ENCODE results near the gene TRIM17. TPM values are rescaled to one million over a fixed set of nuclear protein-coding genes. Genes with fewer than 3 reads are reported as not detected.

Gene TRIM17
- polyA plus RNA-seq, 1 donor from 2014 or later = 0.14 TPM

- H3K9me3 ChIP-seq (ENCODE audit: low read length) = no peaks in the 10 kb centered on the region
- no peak overlapping the region for H3K27ac ChIP-seq (ENCODE audit: low read length)
- H3F3A ChIP-seq (ENCODE audit: insufficient read depth, low read length, poor library complexity, severe bottlenecking) = no peaks in the 10 kb centered on the region
- no peak overlapping the region for H2AFZ ChIP-seq (ENCODE audit: low read depth, low read length)
- no peak for TF ChIP-seq MXI1 (conservative IDR thresholded peaks at IDR 0.05; ENCODE audit: poor library complexity, severe bottlenecking)
- TF ChIP-seq, protein P1, sequence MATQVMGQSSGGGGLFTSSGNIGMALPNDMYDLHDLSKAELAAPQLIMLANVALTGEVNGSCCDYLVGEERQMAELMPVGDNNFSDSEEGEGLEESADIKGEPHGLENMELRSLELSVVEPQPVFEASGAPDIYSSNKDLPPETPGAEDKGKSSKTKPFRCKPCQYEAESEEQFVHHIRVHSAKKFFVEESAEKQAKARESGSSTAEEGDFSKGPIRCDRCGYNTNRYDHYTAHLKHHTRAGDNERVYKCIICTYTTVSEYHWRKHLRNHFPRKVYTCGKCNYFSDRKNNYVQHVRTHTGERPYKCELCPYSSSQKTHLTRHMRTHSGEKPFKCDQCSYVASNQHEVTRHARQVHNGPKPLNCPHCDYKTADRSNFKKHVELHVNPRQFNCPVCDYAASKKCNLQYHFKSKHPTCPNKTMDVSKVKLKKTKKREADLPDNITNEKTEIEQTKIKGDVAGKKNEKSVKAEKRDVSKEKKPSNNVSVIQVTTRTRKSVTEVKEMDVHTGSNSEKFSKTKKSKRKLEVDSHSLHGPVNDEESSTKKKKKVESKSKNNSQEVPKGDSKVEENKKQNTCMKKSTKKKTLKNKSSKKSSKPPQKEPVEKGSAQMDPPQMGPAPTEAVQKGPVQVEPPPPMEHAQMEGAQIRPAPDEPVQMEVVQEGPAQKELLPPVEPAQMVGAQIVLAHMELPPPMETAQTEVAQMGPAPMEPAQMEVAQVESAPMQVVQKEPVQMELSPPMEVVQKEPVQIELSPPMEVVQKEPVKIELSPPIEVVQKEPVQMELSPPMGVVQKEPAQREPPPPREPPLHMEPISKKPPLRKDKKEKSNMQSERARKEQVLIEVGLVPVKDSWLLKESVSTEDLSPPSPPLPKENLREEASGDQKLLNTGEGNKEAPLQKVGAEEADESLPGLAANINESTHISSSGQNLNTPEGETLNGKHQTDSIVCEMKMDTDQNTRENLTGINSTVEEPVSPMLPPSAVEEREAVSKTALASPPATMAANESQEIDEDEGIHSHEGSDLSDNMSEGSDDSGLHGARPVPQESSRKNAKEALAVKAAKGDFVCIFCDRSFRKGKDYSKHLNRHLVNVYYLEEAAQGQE (IDR thresholded peaks at IDR 0.05; ENCODE audit: borderline replicate concordance) = no peak
- TF ChIP-seq EZH2 (IDR thresholded peaks at IDR 0.05; ENCODE audit: borderline replicate concordance, insufficient read depth, low read length, poor library complexity, severe bottlenecking) = no peak
- no peak for TF ChIP-seq CTCF (IDR thresholded peaks at IDR 0.05; ENCODE audit: poor library complexity, severe bottlenecking)
- no peak for TF ChIP-seq RAD21 (conservative IDR thresholded peaks at IDR 0.05)
- no peak for TF ChIP-seq SMC3 (conservative IDR thresholded peaks at IDR 0.05; ENCODE audit: poor library complexity)
- no peak for TF ChIP-seq TAF1 (IDR thresholded peaks at IDR 0.05; ENCODE audit: low read depth)
- TF ChIP-seq POLR2AphosphoS5 (IDR thresholded peaks at IDR 0.05) = no peak
- no peak for TF ChIP-seq EP300 (conservative IDR thresholded peaks at IDR 0.05; ENCODE audit: poor library complexity, severe bottlenecking)
- no peaks in the 10 kb centered on the region for H3K9me2 ChIP-seq (ENCODE audit: insufficient read depth, low read length)
- peaks cover 10% of the 10 kb centered on the region for H3K79me2 ChIP-seq (replicated peaks; ENCODE audit: insufficient read depth, low read length)
- no peaks in the 10 kb centered on the region for H3K27me3 ChIP-seq (ENCODE audit: insufficient read depth, low read depth, low read length)
- no peak overlapping the region for H3K9ac ChIP-seq (ENCODE audit: low read length)
- H3K36me3 ChIP-seq (ENCODE audit: insufficient read depth, low read length) = no peaks in the 10 kb centered on the region
- H3K4me2 ChIP-seq (ENCODE audit: low read length) = no peak overlapping the region
- H4K20me1 ChIP-seq (ENCODE audit: insufficient read depth) = no peaks in the 10 kb centered on the region
- no peak overlapping the region for H3K4me3 ChIP-seq (ENCODE audit: low read length)
Measured at GRCh38 chr1:228450200-228450599, 33.5 kb upstream of the TRIM17 start.

DNA sequence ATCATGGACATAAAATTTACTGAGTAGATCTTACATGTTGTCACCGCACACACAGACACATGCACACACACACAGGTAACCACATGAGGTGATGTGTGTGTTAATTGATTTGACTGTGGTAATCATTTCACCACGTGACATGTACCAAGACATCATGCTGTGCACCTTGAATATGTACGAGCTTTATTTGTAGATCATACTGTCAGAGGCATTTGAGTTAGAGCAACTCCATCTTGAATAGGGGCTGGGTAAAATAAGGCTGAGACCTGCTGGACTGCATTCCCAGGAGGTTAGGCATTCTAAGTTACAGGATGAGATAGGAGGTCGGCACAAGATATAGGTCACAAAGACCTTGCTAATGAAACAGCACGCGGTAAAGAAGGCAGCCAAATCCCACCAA, 31.7 kb upstream of the TRIM17 start:
- Histone ChIP-seq H4K20me1 (ENCODE audit: insufficient read depth) (no peaks in the 10 kb centered on the region), H3K27ac (ENCODE audit: low read length) (no peak overlapping the region), H3K4me3 (ENCODE audit: low read length) (no peak overlapping the region), H3K79me2 (replicated peaks; ENCODE audit: insufficient read depth, low read length) (no peaks in the 10 kb centered on the region), H2AFZ (ENCODE audit: low read depth, low read length) (no peak overlapping the region), H3K9me3 (ENCODE audit: low read length) (no peaks in the 10 kb centered on the region), H3K27me3 (ENCODE audit: insufficient read depth, low read depth, low read length) (no peaks in the 10 kb centered on the region), H3K4me2 (ENCODE audit: low read length) (no peak overlapping the region), H3K9me2 (ENCODE audit: insufficient read depth, low read length) (no peaks in the 10 kb centered on the region), H3K36me3 (ENCODE audit: insufficient read depth, low read length) (no peaks in the 10 kb centered on the region), H3K9ac (ENCODE audit: low read length) (no peak overlapping the region), H3F3A (ENCODE audit: insufficient read depth, low read length, poor library complexity, severe bottlenecking) (no peaks in the 10 kb centered on the region)
- TF ChIP-seq MXI1 (conservative IDR thresholded peaks at IDR 0.05; ENCODE audit: poor library complexity, severe bottlenecking) = no peak
- no peak for TF ChIP-seq CTCF (IDR thresholded peaks at IDR 0.05; ENCODE audit: poor library complexity, severe bottlenecking)
- TF ChIP-seq POLR2AphosphoS5 (IDR thresholded peaks at IDR 0.05) = no peak
- TF ChIP-seq, protein P1 (IDR thresholded peaks at IDR 0.05; ENCODE audit: borderline replicate concordance) = no peak
- TF ChIP-seq EP300 (conservative IDR thresholded peaks at IDR 0.05; ENCODE audit: poor library complexity, severe bottlenecking) = no peak
